Activated B cell treated with CpG ODN at 0.5 μM for 24 hours (primary cell): Measurements from ENCODE around the gene GPR39. TPM values are rescaled to one million over a fixed set of nuclear protein-coding genes. Genes with fewer than 3 reads are reported as not detected.

ENCODE experiments used
- ATAC-seq: fragments of 200-7000 bp; cut with Tn5 transposase; one replicate; pipeline ENCODE4 v1.10.0; 2021; ENCODE audit warnings: low read depth, mild to moderate bottlenecking, moderate library complexity
- CTCF ChIA-PET: fragments of 350-600 bp; sonication (Branson Sonifier 250); formaldehyde crosslinking; loops from one replicate; lab custom pipeline; 2021; ENCODE audit warnings: antibody characterized with exemption; lab: Charles Lee
- POLR2A ChIA-PET: fragments of 350-600 bp; sonication (Branson Sonifier 250); formaldehyde crosslinking; loops from one replicate; lab custom pipeline; 2021; ENCODE audit warnings: antibody characterized with exemption; lab: Charles Lee
- DNase-seq: peaks from one replicate; pipeline ENCODE4 v3.0.0; 2022
- H3K27ac Mint-ChIP-seq: one replicate; pipeline ENCODE4 v1.8.0; 2020; ENCODE audit warnings: mixed read lengths
- H3K27me3 Mint-ChIP-seq: one replicate; pipeline ENCODE4 v1.8.0; 2021; ENCODE audit warnings: mixed read lengths
- H3K36me3 Mint-ChIP-seq: one replicate; pipeline ENCODE4 v1.8.0; 2021; ENCODE audit warnings: low read depth, mixed read lengths
- H3K4me1 Mint-ChIP-seq: one replicate; pipeline ENCODE4 v1.8.0; 2021; ENCODE audit warnings: mixed read lengths
- H3K4me3 Mint-ChIP-seq: one replicate; pipeline ENCODE4 v1.8.0; 2020; ENCODE audit warnings: mild to moderate bottlenecking, mixed read lengths
- H3K9me3 Mint-ChIP-seq: one replicate; pipeline ENCODE4 v1.8.0; 2020; ENCODE audit warnings: mixed read lengths
- intact Hi-C: fragments of 100-400 bp; cut with micrococcal nuclease; formaldehyde crosslinking; loops from one replicate; pipeline ENCODE4 v1.15.1; 2024
- total RNA-seq: library from RNA; stranded (reverse); gene quantifications from 2 replicates; pipeline ENCODE4 v1.2.3, GENCODE V29; 2022
- TF ChIP-seq, protein P1 (sequence below): fragments of 200-600 bp; IDR thresholded peaks from one replicate; pipeline ENCODE4 v1.8.0; 2022; ENCODE audit warnings: antibody characterized with exemption, mild to moderate bottlenecking

Gene GPR39
- total RNA-seq, 1 donor from 2014 or later = not detected

DNA sequence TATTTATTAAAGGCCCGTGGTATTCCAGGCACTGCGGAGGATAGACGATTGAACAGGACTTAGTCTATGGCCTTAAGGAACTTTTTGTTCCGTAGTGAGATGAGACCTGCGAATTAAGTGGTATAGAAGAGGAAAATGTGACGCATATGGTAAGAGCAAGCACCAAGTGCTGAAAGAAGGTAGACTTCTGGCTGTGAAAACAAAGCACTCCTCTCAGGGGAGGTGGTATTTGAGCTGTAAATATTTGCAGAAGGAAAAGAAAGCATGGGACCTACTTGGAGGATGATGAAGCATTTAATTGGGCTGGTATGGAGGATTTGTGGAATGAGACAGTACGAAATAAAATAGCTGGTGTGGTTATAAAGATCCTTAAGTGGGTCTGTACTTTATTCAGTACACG, 62.5 kb downstream of the GPR39 start:
- H3K4me1 Mint-ChIP-seq = no peaks in the 10 kb centered on the region
- no peak for ATAC-seq
- no peaks in the 10 kb centered on the region for H3K27me3 Mint-ChIP-seq
- no peak for DNase-seq
- H3K36me3 Mint-ChIP-seq = no peaks in the 10 kb centered on the region
- peaks cover 6% of the 10 kb centered on the region for H3K9me3 Mint-ChIP-seq
- H3K27ac Mint-ChIP-seq = no peak overlapping the region
- intact Hi-C loops = no loop called here
- ChIA-PET CTCF (no interaction called here), POLR2A (no interaction called here)
- H3K4me3 Mint-ChIP-seq = no peak overlapping the region
- TF ChIP-seq, protein P1, sequence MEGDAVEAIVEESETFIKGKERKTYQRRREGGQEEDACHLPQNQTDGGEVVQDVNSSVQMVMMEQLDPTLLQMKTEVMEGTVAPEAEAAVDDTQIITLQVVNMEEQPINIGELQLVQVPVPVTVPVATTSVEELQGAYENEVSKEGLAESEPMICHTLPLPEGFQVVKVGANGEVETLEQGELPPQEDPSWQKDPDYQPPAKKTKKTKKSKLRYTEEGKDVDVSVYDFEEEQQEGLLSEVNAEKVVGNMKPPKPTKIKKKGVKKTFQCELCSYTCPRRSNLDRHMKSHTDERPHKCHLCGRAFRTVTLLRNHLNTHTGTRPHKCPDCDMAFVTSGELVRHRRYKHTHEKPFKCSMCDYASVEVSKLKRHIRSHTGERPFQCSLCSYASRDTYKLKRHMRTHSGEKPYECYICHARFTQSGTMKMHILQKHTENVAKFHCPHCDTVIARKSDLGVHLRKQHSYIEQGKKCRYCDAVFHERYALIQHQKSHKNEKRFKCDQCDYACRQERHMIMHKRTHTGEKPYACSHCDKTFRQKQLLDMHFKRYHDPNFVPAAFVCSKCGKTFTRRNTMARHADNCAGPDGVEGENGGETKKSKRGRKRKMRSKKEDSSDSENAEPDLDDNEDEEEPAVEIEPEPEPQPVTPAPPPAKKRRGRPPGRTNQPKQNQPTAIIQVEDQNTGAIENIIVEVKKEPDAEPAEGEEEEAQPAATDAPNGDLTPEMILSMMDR = no peak

DNA sequence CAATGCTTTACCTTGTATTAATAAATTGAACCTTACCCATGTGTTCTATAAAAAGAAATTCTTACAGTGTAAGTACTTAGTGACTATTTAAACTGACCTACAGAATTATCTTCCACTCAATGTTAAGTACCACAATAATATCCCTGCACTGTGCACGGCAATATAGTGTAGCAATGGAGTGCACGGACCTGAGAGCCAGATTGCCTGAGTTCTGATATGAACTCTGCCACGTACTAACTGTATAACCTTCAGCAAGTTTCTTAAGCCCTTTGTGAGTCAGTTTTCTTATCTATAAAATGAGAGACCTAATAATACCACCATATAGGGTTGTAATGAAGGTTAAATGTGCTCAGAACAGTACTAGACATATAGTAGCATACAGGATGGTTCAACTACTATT, 66.2 kb downstream of the GPR39 start:
- Mint-ChIP-seq H3K4me3 (no peak overlapping the region), H3K36me3 (no peaks in the 10 kb centered on the region), H3K27ac (no peak overlapping the region), H3K9me3 (peaks cover 2% of the 10 kb centered on the region), H3K27me3 (no peaks in the 10 kb centered on the region), H3K4me1 (no peaks in the 10 kb centered on the region)
- ChIA-PET CTCF (no interaction called here), POLR2A (no interaction called here)
- DNase-seq = no peak
- TF ChIP-seq, protein P1 = no peak
- intact Hi-C loops = no loop called here
- no peak for ATAC-seq

DNA sequence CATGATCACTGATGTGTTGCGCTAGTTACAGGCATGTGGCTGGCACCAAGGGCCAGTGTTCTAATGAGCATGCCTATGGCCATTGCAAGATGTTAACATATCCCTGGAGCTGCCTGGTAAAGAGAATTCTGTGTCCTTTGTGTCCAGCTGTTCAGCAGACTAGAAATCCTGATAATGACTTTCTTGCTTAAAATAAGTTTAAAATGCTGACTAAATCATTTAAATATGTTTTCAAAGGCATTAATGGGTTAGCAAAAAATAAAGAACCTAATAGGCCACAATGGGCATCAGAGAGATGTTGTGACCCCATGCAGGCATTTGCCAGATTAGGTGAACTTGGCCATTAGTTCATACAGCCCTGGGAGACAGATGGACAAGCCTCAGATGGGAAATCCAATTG, 67.5 kb downstream of the GPR39 start:
- Mint-ChIP-seq H3K27me3 (no peaks in the 10 kb centered on the region), H3K27ac (no peak overlapping the region), H3K36me3 (no peaks in the 10 kb centered on the region), H3K4me3 (no peak overlapping the region), H3K9me3 (peaks cover 2% of the 10 kb centered on the region), H3K4me1 (no peaks in the 10 kb centered on the region)
- CTCF ChIA-PET = no interaction called here
- POLR2A ChIA-PET = no interaction called here
- ATAC-seq = no peak
- intact Hi-C loops = no loop called here
- TF ChIP-seq, protein P1 = no peak
- no peak for DNase-seq

DNA sequence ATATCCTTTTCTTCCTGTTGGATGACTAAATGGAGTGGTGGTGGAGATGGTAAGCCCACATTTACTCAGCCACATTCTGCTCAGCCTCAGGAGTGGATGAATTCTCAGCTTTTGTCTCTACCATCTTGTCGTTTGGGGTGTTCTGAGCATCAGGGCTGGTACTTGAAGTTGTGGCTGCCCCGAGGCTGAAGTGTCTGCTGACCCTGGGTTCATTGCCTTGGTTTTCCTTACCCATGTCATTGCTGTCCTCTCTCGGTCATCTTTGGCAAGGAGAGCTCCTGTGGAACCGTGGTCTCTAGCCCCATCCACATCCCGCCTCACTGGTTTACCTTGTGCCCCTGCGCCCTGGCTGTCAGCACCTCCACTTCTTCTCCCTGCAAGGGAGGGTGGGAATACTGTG, 71.9 kb downstream of the GPR39 start:
- Mint-ChIP-seq H3K27ac (no peak overlapping the region), H3K4me1 (no peaks in the 10 kb centered on the region), H3K4me3 (no peak overlapping the region), H3K36me3 (no peaks in the 10 kb centered on the region), H3K9me3 (no peaks in the 10 kb centered on the region), H3K27me3 (no peaks in the 10 kb centered on the region)
- intact Hi-C loops = no loop called here
- CTCF ChIA-PET = no interaction called here
- DNase-seq (no peak), ATAC-seq (no peak)
- POLR2A ChIA-PET = no interaction called here
- TF ChIP-seq, protein P1 = no peak

DNA sequence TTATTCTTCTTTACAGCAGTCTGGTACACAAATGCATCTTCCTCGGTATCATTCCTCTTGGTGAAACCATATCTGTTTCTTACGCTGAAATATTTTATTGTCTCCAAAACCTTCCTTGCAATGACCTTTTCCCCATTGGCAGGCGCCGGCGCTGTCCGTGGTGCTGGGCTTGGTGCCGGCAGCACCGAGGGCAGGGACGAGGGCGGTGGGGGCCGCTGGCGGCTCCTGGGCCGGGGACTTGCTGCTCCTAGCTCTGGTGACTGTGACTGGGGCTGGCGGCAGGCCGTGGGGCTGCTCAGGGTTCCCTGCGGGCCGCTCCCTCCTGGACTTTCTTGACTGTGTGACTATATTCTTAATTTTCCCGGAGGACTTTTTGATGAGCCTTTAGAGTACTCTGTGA, 72.5 kb downstream of the GPR39 start:
- POLR2A ChIA-PET = no interaction called here
- no peak overlapping the region for H3K27ac Mint-ChIP-seq
- ATAC-seq (no peak), DNase-seq (no peak)
- TF ChIP-seq, protein P1 = no peak
- H3K36me3 Mint-ChIP-seq = no peaks in the 10 kb centered on the region
- H3K4me1 Mint-ChIP-seq = no peaks in the 10 kb centered on the region
- CTCF ChIA-PET = no interaction called here
- H3K27me3 Mint-ChIP-seq = no peaks in the 10 kb centered on the region
- intact Hi-C loops = no loop called here
- no peak overlapping the region for H3K4me3 Mint-ChIP-seq
- H3K9me3 Mint-ChIP-seq = peaks cover 3% of the 10 kb centered on the region
